ENCODE results near the gene C17orf114.
"Not testable (repeated sequence)": the region's sequence is repeated elsewhere in the genome, so short reads cannot be mapped to it uniquely, and the experiment has no call there.

Gene C17orf114

DNA sequence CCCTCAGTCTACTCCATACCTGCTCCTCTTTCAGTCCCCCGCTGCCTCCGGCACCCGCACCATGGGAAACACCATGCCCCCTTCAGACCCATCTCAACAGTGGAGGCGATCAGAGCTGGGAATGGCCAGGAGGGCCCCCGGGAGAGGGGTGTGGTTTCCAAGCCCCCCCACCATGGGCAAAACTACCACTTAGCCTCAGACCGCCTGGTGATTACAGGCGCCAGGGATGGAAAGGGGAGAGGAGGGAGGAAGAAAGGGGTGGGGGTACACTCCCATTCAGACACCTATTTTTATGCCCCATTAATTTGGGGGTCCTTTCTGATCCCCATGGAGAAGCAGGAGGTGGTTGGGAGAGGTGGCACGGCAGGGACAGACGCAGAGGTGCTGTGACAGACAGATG, at the start of gene C17orf114:
C17orf114 (minus strand) TSS at position 101 of the 400 bp plus-strand sequence.
- DNase-seq: no peak

DNA sequence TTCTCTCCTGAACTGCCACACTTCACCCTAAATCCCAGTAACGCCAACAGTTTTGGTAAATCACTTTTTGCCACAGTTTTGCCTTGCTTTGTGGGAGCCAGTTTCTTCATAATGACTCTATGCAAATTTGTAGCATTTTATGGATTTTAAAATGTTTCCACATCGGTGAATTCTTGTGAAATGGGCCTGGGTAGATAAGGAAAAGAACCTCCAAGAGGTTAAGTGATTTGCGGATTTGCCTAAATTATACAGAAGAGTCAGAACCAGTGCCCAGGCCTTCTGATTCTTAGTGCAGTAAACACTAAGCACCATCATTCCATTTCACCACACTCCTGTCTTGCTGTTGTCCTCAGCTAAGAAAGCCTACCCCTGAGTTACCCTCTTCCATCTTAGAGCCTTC, 49.0 kb upstream of the C17orf114 start:
- DNase-seq: no peak

DNA sequence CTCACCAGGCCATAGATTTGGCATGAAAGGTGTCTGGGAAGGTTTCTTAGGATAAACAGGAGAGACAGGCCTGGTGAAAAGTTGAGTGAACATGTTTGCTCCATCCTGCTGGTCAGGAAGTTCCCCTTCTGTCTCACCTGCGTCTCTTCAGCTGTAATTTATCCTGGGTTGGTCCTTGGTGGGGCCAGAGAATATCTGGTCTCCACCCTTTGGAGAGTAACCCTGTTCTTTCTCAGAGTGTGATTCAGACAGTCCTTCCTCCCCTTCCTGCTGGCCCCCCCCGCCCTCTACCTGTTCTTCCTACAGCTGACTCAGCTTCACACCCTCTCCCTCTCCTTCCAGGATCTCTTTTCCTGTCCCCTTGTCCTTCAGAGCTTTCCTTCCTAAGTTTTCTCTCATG, 48.1 kb upstream of the C17orf114 start:
- DNase-seq: no peak

GRCh38 chr17:4849011-4849536, 46.9 kb upstream of the C17orf114 start:
- DNase-seq: no peak

DNA sequence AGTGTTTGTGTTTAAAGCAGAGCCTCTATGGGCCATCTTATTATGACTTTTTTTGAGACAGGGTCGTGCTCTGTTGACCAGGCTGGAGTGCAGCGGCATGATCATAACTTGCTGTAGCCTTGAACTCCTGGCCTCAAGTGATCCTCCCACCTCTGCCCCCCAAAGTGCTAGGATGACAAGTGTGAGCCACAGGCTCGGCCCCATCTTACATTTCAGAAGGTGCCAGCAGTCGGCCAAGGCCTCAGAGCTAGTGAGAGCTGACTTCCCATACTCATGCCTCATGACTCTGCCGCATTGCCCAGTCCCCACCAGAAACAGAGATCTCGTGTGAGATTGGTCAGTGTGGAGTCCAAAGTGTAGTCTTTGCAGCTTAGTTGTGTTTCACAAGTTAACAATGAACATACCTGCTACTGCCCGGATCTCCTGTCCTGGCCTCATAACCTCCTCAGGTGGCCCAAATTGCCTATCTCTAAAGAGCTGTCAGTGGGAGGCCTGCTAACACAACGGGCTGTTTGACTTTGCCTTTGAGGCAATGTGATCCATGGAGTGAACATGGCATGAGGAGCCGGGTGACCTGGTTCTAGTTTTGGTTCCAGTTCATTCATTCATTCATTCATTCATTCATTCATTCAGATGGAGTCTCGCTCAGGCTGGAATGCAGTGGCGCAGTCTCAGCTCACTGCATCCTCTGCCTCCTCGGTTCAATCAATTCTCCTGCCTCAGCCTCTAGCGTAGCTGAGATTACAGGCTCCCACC, 44.7 kb upstream of the C17orf114 start:
- no peak for DNase-seq

DNA sequence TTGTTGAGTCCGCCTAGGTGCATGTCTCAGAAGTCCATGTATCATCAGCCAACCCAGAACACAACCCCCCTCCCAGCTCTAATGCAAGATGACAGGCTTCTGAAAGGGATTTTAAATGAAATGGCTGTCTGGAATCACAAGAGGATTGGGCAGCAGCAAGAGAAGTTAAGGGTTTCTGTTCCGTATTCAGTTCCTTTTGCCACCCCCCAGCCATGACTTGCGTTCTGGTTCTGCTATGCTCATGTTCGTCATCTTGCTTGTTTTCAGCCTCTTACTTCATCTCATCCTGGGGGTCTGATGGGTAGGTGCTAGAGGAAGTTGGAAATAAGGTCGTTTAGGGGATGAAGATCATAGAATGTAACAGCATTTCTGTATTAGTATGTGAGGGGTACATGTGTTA, 43.0 kb upstream of the C17orf114 start:
- no peak for DNase-seq

DNA sequence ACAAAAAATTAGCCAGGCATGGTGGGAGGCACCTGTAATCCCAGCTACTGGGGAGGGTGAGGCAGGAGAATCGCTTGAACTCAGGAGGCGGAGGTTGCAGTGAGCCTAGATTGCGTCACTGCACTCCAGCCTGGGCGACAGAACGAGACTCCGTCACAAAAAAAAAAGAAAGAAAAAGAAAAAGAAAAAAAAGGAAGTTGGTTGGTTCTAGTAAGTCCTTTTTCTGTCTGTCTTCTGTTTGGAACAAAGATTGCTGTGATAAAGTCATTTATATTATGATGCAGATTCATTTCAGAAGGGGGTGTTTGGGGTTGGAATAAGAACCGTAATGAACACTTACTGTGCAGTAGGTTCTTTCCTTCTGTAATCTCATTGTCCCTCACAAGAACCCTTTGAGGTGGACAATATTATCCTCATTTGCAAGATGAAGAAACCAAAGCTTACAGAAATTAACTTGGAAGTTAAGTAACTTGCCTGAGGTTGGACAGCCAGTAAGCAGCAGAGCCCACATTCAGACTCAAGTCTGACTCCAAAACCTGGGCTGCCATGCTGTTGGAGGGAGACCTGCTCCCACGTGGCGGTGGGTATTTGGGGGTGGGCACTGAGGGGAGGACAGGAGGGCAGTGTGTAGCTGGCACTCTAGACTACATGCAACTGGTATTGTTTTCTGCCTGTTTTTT, 41.3 kb upstream of the C17orf114 start:
- DNase-seq: no peak

DNA sequence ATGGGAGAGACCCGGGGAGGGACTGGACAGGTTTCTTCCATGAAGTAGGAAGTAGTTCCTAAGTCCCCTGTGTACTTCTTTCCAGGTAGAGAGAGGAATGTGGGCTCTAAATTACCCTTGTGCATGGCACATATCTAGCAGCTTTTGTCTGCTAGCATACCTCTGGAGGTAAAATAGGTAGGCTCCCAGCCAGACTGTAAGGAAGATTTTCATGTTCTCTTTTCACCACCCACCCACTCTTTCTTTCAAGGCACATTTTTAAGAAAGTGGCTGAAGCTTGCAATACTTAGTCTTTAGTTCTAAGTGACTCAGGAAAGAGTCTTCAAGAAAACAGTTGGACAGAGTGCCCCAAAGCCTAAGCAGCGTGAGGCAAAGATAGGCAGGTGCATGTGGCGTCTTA, 40.2 kb upstream of the C17orf114 start:
- no peak for DNase-seq

DNA sequence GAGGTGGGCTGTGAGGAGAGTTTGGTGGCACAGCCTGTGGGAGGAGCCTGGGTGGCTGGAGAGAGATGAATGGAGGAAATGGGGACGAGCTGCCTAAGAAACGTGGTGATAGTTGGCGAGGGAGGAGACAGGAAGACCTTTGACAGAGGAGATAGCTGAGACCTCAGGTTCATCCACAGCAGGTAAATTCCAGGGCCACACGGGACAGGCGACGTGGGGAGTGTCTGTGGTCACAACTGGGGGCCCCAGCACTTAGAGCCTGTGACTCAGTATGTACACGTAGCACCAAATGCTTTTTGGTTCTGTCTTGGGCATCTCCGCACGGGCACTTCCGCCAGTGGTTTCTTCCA, 38.7 kb upstream of the C17orf114 start:
- DNase-seq: no peak

GRCh38 chr17:4839965-4840892, 38.1 kb upstream of the C17orf114 start:
- DNase-seq: no peak

GRCh38 chr17:4839221-4839620, 37.1 kb upstream of the C17orf114 start:
- no peak for DNase-seq

DNA sequence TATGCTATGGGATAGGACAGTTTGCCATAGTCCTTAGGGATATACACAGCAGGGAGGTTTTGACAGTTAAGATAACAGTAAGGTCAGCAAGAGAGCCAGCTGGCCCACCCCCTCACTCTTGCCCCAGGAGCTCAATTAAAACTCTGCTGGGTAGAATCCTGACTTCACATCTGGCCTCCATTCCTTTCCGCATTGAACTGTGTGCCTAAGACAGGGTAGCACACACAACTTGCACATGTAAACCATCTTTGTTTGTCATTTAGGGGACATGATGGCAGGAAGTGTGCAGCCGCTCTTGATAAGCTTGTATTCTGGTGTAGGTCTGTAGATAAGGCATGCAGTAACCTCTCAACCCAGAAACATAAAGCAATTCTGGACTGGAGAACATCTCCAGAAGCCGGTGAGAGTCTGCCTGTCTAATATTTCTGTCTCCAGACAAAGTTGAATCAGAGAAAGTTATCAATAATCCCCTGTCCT, 36.2 kb upstream of the C17orf114 start:
- DNase-seq: no peak

DNA sequence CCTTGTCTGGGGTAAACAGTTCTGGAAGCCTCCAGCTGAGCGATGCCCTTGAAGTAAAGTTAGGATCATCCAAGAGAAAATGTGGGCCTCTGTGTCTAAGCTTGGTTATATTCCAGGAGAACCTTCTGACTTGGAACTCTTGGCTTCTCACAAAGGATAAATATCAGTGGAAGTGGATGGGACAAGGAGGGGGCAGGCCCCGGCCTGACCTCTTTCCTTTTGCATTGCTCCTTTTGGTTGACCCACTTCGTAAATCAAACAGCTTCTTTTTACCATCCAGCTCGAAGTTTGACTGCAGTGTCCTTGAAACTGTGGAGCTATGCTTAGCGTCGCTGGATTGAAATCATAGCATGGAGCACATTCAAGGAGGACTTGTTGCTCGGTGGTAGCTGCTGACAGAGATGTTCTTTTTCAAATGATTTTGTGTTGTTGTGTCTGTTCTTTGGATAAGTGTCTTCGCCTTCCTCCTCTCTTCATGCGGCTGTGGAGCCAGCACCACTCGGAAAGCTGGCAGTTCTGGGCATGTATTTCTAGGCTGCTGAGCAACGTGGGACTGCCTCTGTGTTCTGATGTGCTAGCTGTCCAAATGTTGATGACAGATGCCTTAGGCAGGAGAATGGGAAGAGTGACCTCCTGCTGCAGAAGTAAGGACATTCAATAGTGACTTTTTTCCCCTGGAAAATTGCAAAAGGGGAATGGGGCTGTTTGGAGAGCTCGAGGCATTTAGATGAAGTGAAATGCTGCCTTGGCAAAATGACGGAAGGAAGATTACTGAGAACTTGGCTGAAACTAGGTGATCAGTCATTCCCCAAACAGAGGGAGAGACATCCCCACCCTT, 35.6 kb upstream of the C17orf114 start:
- DNase-seq: no peak

DNA sequence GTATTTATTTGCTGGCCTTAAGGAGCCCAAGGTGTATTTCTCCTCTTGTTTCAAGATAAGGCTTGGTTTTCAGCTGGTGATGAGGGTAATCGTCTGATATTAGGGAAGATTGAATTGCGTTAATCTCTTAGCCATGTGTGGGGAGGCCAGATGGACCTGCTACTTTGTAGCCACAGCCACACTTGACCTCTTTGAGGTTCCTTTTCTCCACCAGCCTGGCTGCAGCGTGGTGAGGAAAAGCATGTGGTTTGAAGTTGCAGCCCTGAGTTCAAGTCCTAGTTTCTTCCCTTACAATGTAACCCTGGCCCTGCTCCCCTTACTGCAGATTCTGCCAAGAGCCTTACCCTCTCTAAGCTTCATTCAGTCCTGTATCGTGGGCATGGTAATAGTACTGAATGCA, 34.1 kb upstream of the C17orf114 start:
- DNase-seq: no peak

DNA sequence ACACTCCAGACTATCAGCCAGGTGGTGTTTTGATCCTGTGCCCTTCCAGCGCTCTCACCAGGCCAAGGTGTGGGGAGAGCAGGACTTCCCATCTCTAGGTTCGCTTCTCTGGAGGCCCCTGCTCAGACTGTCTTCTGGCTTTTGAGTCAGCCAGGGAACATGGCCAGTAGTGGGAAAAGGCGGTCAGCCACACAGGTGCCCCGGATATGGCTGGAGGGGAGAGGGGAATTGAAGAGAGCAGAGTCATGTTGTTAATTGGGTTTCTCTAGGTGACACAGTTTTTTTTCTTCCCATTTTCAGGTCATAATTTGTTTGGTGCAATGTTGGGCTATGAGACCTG, 32.5 kb upstream of the C17orf114 start:
- DNase-seq: no peak

GRCh38 chr17:4833941-4834680, 32.0 kb upstream of the C17orf114 start:
- DNase-seq: peak; percentile 7

DNA sequence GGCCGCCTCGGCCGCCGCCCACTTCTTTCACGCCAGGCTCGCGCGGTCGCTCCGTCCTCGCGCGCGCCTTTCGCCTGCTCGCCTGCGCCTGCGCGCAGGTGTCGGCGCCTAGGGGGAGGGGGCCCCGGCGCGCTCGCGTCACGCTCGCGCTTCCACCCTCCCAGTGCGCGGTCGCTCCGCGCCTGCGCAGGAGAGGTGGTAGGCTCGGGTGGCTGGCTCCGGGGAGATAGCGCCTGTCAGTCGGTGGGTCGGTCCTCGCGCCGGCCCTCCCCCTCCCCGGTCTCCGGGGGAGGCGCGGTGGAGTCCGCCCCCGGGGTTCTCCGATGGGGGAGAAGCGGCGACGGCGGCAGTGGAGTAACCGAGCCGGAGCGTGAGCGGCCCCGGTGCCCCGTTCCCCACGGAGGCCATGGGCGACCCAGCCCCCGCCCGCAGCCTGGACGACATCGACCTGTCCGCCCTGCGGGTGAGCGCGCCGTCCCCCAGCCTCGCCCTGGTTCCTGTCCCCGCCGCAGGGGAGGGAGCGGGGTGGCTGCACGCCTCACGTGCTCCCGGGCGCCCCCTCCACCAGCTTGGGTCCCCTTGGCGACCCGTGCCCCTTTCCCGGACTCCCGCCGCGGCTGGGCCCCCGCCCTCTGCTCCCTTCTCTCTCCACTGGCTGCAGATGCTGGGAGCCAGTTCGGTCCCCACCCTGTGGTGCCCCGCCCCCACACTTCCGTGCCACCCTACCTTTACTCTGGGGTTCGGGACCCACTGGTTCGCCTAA, 31.2 kb upstream of the C17orf114 start, which contains the start of gene MINK1:
MINK1 (plus strand) TSS at position 163 of the 763 bp plus-strand sequence; CDS start at position 407, 244 bp downstream.
- peak; percentile 96 for DNase-seq

- DNase-seq: not testable (repeated sequence)
These were observed 30.7 kb upstream of the C17orf114 start for GRCh38 chr17:4832829-4833177.

- DNase-seq: no peak
These were observed 25.3 kb upstream of the C17orf114 start for GRCh38 chr17:4827399-4827798.

- DNase-seq: no peak
These were observed 21.4 kb upstream of the C17orf114 start for GRCh38 chr17:4823373-4824089.

All from activated CD4-positive, alpha-beta T cell treated with anti-CD3 and anti-CD28 coated beads, Interleukin-10, Interleukin-2, amounts not matched to agents 100 ng/mL and 50 ng/mL, durations not matched to agents 16 hours and 8 hours (primary cell).